ENCODE results near the gene MACROD1.

The MACROD1 gene

DNA sequence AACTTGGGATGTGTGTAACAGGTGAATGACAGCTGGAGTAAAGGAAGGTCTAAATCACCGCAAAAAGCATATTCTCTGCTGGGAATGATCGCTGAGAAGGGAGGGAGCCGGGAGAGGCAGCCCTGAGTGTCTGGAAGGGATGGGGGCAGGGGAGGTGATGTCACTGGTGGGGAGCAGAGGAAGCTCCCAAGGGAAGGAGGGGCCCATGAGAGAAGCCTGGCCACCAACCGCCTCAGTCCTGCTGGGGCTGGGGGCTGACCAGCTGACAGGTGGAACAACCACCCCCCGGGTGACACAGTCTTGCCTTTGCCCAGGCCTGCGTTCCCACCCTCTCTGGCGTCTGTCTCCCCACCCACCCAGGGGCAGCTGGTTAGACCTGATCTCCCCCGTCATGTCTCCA lies 136.1 kb downstream of the MACROD1 start:
- DNase-seq = no peak

- DNase-seq = no peak
These were observed 137.4 kb downstream of the MACROD1 start for GRCh38 chr11:64028398-64029115.

DNA sequence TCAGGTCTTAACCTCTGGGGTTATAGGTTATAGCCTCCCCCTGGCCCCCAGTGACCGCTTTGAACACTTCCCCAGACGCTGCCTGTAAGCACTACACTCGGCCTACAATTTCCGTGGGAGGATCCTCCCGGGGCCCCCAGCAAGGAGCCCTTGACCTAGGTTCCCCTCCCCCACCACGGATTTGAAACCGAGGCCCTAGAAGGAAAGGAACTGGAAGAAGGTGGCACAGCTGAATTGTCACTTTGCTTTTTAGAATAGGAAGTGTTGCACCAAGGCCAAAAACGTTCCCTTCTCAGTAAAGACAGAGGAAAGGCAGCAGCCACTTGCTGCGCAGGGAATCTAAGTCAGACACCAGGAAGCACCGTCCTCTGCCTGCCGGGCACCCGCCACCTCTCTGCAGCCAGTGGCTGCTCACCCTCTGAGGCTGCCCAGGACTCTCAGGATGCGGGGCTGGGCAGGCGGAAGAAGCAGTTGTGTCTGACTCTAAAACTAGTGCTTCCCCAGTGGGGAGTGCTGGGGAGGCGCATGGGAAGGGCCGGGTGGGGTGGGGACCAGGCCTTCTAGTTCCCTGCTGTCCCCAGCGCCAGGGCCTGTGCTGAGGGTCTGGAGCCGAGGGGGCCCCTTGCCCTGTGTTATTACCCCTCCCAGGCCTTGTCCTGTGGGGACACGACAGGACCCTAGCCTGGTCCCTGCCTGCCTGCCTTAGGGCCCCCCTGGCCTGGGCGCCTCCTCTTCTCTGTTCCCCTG lies 138.1 kb downstream of the MACROD1 start:
- DNase-seq = no peak

DNA sequence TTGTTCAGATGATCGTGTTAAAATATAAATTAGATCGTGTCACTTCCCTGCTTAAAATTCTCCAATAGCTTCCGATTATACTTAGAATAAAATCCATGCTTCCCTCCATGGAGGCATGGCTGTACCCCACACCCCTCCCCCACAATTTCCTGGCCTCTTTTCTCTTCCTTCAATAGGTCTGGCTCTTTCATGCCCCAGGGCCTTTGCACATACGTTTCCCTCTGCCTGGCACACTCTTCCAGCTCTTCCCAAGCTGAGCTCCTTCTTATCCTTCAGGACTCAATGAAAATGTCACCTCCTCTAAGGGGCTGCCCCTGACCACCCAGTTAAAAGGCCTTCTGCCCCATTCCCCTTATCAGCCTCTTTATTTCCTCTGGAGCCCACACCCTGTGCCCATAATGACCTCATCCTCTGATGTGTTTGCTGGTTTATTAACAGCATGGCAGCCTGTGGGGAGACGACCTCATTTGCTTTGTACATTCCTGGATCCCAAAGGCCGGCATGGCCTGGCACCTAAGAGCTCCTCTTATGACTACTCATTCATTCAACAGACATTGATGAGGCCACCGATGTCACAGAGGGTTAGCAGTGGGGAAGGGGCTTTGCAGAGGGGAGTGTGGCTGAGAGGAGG lies 139.2 kb downstream of the MACROD1 start:
- DNase-seq = no peak

GRCh38 chr11:64025205-64025604 lies 140.7 kb downstream of the MACROD1 start:
- no peak for DNase-seq

GRCh38 chr11:64023712-64024710 lies 141.9 kb downstream of the MACROD1 start:
- DNase-seq = no peak

- no peak for DNase-seq
These were observed 143.7 kb downstream of the MACROD1 start for GRCh38 chr11:64022125-64022784.

- no peak for DNase-seq
These were observed 144.2 kb downstream of the MACROD1 start for GRCh38 chr11:64021757-64022093.

- no peak for DNase-seq
These were observed 144.7 kb downstream of the MACROD1 start for GRCh38 chr11:64020976-64021756.

DNA sequence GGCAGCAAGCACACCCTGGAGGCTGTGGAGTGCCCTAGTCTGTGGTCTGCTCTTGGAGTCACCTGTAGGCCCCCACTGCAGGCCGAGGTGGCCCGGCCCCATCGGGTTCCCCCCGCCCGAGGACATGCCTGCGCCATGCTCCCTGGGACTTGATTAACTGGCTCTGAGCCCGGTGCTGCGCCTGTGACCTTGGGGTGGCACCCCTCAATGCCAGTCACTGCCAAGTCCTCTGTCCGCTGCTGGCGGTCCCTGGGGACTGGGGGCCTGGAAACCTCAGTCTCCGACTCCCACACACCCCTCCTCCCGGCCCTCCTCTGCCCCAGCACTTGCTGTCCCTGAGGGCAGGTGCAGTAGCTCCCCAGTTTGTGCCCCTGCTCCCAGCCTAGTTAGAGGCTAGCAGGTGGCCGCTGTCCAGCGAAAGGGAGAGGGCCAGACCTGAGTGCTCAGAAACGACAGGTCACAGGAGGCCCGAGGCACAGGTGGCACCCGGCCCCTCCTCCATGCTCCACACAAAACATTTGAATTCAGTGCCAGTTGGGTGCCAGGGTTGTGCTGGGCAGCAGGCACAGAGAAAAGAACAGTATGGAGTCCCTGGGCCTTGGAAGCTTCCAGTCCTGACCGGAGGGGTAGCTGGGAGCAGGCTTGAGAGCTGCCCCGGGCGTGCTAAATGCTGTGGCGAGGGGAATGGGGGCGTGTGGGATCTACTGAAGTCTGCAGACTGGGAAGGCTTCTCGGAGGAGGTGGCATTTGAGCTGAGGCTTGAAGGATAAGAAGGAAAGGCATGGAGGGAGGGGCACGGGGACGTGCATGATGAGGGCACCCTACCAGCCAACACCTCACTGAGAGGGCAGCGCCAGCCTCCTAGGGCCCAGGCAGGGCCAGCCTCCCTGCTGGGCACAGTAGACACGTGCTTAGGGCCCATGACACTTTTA lies 146.5 kb downstream of the MACROD1 start:
- no peak for DNase-seq

DNA sequence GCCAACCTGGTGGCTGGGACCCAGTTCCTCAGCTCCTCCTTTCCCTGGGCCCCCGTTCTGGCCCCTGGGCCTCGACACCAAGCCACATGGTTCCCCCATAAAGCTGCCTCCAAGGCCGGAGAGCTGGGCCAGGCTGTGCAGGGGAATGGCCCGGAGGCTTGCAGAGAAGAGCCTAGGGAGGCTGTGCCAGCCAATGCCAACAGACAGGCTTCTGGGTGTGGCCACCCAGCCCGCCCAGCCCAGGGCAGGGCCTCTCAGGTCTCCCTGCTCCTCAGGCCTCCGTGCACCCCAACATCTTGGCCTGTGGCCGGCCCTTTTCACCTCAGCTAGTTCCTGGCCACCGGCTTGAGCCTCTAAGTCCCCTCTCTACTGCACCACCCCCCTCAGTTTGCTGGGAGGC lies 147.6 kb downstream of the MACROD1 start:
- DNase-seq = no peak

GRCh38 chr11:64017945-64018224 lies 148.0 kb downstream of the MACROD1 start:
- no peak for DNase-seq

DNA sequence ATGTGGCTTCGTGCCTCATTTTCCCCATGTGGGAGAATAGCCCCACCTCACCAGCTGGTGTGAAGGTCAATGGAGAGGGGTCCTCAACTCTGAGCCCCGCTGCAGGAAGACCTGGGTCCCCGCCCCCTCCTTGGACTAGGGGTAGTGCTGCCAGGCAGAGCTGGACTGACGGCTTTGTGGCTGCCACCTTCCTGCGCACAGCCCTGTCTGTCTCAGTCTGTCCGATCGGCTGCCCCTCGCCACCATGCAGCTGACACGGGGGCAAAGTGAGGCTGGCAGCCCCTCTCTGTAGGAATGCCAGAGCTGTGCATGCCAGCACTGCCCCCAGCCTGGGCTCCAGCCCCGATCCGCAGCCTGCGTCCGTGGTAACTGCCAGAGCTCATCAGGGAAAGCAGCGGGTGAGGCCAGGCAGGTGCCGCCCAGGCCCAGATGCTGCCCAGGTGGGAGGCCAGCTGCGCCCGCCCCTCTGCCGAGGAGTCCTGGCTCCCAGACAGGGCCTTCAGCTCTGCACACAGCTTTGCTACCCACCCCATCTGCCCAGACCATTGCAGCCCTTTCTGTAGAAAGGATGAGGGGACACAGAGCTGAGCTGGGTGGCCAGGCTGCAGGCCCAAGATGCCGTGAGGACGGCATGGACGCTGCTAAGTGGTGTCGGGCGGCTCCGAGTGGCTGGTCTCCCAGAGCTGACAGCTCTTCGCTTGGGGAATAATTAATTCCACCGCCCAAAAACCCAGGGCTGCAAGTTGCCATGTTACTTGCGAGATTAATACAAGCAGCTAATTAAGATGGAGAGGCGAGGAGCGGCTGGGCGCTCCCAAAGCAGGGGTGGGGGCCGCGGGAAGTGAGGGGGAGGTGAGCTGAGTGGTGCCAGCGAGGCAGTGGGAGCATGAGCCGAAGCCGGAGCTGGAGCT lies 149.7 kb downstream of the MACROD1 start:
- no peak for DNase-seq

DNA sequence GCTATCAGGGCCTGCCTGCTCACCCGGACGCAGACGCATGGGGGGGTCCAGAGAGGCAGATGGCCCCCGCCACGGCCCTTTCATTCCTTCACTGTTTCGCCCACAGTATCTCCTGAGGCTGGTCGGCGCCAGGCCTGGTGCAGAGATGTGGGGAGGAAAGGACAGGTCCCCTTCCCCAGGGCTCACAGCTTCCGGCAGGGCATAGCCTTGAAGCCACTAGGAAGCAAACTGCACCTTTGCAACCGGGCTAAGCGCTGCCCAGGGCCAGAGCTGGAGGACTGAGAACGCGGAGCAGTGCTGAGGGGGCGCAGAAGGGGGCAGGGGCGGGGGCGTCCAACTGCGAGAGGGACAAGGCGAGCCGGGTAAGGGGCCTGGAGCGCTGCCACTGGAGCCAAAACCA lies 150.4 kb downstream of the MACROD1 start:
- no peak for DNase-seq

DNA sequence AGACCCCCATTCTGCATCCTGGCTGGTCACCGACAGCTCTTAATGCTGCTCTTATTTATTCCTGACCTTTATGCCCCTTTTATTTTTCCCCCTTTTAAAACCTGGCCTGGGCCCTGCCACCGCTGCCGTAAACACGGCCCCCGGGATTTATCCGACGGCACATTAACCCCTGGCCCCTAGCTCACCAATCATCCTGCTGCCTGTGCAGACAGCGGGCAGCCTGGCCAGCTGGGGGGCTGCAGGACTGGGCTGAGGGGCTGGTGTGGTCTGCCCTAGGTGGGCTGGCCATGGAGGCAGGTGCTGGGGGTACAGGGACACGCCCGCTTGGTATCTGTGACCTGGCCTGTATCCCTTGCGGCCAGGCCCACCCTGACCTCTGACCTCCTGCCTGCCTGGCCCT lies 151.6 kb downstream of the MACROD1 start:
- DNase-seq = no peak

DNA sequence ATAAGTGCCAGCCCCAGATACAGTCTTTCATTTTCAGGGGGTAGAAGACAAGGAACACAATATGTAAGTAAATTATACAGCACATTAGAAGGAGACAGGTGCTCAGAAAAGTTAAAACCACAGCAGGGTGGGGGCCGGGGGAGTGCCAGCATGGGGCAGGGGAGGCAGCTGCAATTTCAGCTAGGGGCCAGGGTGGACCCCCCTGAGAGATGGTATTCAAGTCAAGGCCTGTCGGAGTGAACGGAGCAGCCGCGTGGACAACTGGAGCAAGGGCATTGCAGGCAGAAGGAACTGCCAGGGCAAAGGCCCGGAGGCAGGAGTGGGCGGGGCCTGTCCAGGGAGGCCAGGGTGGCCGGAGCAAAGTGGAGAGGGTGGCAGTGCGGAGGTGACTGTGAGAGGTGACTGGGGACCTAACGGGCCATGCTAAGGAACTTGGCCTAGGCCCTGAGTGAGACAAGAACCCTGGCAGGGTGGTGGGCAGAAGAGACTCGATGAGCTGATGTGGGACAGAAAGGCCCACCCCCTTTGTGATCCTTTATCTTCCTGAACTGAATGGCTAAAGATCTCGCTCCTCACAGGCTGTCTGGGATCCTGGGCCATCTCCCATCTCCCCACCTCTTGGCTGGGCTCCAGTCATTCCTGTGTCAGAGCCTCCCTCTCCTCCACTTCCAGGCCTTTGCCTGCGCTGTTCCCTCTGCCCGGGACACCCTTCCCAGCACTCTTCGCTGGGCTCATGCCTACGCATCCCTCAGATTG lies 152.6 kb downstream of the MACROD1 start:
- DNase-seq = no peak

- DNase-seq = no peak
These were observed 154.5 kb downstream of the MACROD1 start for GRCh38 chr11:64011371-64011770.

DNA sequence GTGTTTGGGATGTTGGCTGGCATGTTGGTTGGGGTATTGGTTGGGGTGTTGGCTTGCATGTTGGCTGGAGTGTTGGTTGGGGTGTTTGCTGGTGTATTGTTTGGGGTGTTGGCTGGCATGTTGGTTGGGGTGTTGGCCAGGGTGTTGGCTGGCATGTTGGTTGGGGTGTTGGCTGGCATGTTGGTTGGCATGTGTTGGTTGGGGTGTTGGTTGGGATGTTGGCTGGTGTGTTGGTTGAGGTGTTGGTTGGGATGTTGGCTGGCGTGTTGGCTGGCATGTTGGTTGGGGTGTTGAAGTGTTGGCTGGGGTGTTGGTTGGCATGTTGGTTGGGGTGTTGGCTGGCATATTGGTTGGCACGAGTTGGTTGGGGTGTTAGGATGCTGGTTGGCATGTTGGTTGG lies 155.1 kb downstream of the MACROD1 start:
- no peak for DNase-seq

GRCh38 chr11:64009710-64010109 lies 156.2 kb downstream of the MACROD1 start:
- DNase-seq = no peak
